PFSK-1 (cell line): ENCODE measurements around the gene WNT5A.

Source experiments
- POLR2AphosphoS5 ChIP-seq: IDR thresholded peaks from 2 replicates; pipeline ENCODE4 v1.6.1; 2012; ENCODE audit warnings: low read depth, mild to moderate bottlenecking, control low read depth, low read length, moderate library complexity
- SIN3A ChIP-seq: IDR thresholded peaks from 2 replicates; pipeline ENCODE4 v1.6.1; 2012; ENCODE audit warnings: mild to moderate bottlenecking, low read length, moderate library complexity, borderline replicate concordance; ENCODE audit not compliant: insufficient read depth

- no peak for TF ChIP-seq POLR2AphosphoS5
- no peak for TF ChIP-seq SIN3A
Measured at GRCh38 chr3:55501905-55502304, 14.8 kb upstream of the WNT5A start.
